Trophoblast cell (in vitro differentiated cells and primary cell): ENCODE results near the gene RHPN2.

Source experiments
- DNase-seq, 2 donors: peaks; one replicate each; pipeline ENCODE4 v3.0.0-alpha.2; 2016
- H2AFZ ChIP-seq: 2 replicates; pipeline ENCODE4 v1.6.1; 2013; ENCODE audit warnings: low read length, moderate library complexity, mild to moderate bottlenecking; ENCODE audit not compliant: insufficient read depth, poor library complexity
- H2AK5ac ChIP-seq: 2 replicates; pipeline ENCODE4 v1.6.1; 2013; ENCODE audit warnings: mild to moderate bottlenecking, low read length
- H2BK120ac ChIP-seq: 2 replicates; pipeline ENCODE4 v1.6.1; 2013; ENCODE audit warnings: low read length, mild to moderate bottlenecking, moderate library complexity; ENCODE audit not compliant: insufficient read depth, poor library complexity
- H2BK12ac ChIP-seq: 2 replicates; pipeline ENCODE4 v1.6.1; 2013; ENCODE audit warnings: mild to moderate bottlenecking, low read length, moderate library complexity
- H2BK5ac ChIP-seq: 2 replicates; pipeline ENCODE4 v1.6.1; 2013; ENCODE audit warnings: low read length, low read depth, moderate library complexity, mild to moderate bottlenecking; ENCODE audit not compliant: poor library complexity
- H3K14ac ChIP-seq: 2 replicates; pipeline ENCODE4 v1.6.1; 2013; ENCODE audit warnings: mild to moderate bottlenecking, low read length
- H3K18ac ChIP-seq: 2 replicates; pipeline ENCODE4 v1.6.1; 2013; ENCODE audit warnings: mild to moderate bottlenecking, low read length
- H3K23ac ChIP-seq: 2 replicates; pipeline ENCODE4 v1.6.1; 2013; ENCODE audit warnings: low read length
- H3K27ac ChIP-seq: 2 replicates; pipeline ENCODE4 v1.5.1; 2013; ENCODE audit warnings: low read depth, mild to moderate bottlenecking, inconsistent platforms, low read length, moderate library complexity
- H3K27me3 ChIP-seq: 2 replicates; pipeline ENCODE4 v1.6.1; 2013; ENCODE audit warnings: inconsistent platforms, mild to moderate bottlenecking, low read length, moderate library complexity; ENCODE audit not compliant: insufficient read depth
- H3K36me3 ChIP-seq, 2 experiments: 1 replicate in 1 of 2; 2 replicates in 1 of 2; pipeline ENCODE4 v1.6.1; 2013; ENCODE audit warnings: low read length in 2 of 2, mild to moderate bottlenecking in 2 of 2, moderate library complexity in 1 of 2; ENCODE audit not compliant: insufficient read depth in 2 of 2, control insufficient read depth in 1 of 2
- H3K4ac ChIP-seq: 2 replicates; pipeline ENCODE4 v1.6.1; 2013; ENCODE audit warnings: low read depth, mild to moderate bottlenecking, low read length, moderate library complexity
- H3K4me1 ChIP-seq, 2 experiments: 1 replicate in 1 of 2; 2 replicates in 1 of 2; pipeline ENCODE4 v1.6.1; 2013; ENCODE audit warnings: low read length in 2 of 2, mild to moderate bottlenecking in 2 of 2, moderate library complexity in 1 of 2; ENCODE audit not compliant: insufficient read depth in 2 of 2, control insufficient read depth in 1 of 2
- H3K4me2 ChIP-seq: 2 replicates; pipeline ENCODE4 v1.6.1; 2013; ENCODE audit warnings: inconsistent platforms, mild to moderate bottlenecking, low read length, moderate library complexity
- H3K4me3 ChIP-seq: 2 replicates; pipeline ENCODE4 v1.5.1; 2013; ENCODE audit warnings: mild to moderate bottlenecking, low read depth, low read length, inconsistent platforms
- H3K79me1 ChIP-seq: one replicate; pipeline ENCODE4 v1.6.1; 2013; ENCODE audit warnings: low read length
- H3K79me2 ChIP-seq: 2 replicates; pipeline ENCODE4 v1.6.1; 2013; ENCODE audit warnings: low read length, mild to moderate bottlenecking; ENCODE audit not compliant: control insufficient read depth, insufficient read depth, poor library complexity
- H3K9ac ChIP-seq: 2 replicates; pipeline ENCODE4 v1.6.1; 2013; ENCODE audit warnings: mild to moderate bottlenecking, low read length
- H3K9me3 ChIP-seq: 2 replicates; pipeline ENCODE4 v1.6.1; 2013; ENCODE audit warnings: low read depth, mild to moderate bottlenecking, control low read depth, inconsistent platforms, low read length; ENCODE audit not compliant: insufficient read depth
- H4K12ac ChIP-seq: 2 replicates; pipeline ENCODE4 v1.6.1; 2013; ENCODE audit warnings: low read depth, mild to moderate bottlenecking, low read length, moderate library complexity
- H4K8ac ChIP-seq: 2 replicates; pipeline ENCODE4 v1.6.1; 2013; ENCODE audit warnings: low read depth, mild to moderate bottlenecking, low read length, moderate library complexity
- H4K91ac ChIP-seq: one replicate; pipeline ENCODE4 v1.6.1; 2013; ENCODE audit warnings: low read depth, mild to moderate bottlenecking, low read length, moderate library complexity
- WGBS: extraction: QIAGEN DNeasy Blood & Tissue Kit; methylation state at CpG from one replicate; pipeline ENCODE4 v1.1.7; 2013; ENCODE audit warnings: missing lambda C conversion rate; ENCODE audit not compliant: insufficient read length, insufficient coverage; ENCODE audit errors: extremely low coverage; 5-methylcytosine and 5-hydroxymethylcytosine counted together

Gene RHPN2

DNA sequence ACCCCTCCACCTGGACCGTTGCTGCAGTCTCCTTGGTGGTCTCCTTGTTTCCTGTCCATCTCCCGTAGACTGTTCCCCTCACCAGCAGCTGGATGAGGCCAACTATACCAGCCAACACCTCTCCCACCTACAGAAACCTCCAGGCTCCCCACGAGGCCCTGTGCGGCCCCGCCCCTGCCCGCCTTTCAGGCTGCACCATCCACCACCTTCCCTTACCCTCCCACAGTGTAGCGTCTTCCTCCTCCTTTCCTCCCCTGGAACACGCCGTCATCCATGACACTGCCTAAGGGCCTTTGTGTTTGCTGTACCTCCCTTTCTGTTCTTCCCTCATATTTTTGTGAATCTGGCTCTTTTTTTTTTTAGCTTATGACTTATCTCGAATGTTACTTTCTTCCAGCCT is 43.5 kb upstream of the RHPN2 start:
- no peak for DNase-seq
- H3K79me2 ChIP-seq: no peaks in the 10 kb centered on the region
- H3K79me1 ChIP-seq: no peaks in the 10 kb centered on the region
- no peak overlapping the region for H2AFZ ChIP-seq
- H3K4ac ChIP-seq: no peak overlapping the region
- no peak overlapping the region for H3K4me2 ChIP-seq
- WGBS: no CpG with 5 or more reads among the region's 10 CpGs
- H3K4me1 ChIP-seq: no peaks in the 10 kb centered on the region
- no peak overlapping the region for H2BK5ac ChIP-seq
- H3K36me3 ChIP-seq: peaks cover 29 to 33% of the 10 kb centered on the region in 2 experiments
- H2BK120ac ChIP-seq: no peak overlapping the region
- H3K18ac ChIP-seq: no peak overlapping the region
- H2BK12ac ChIP-seq: no peak overlapping the region
- H3K4me3 ChIP-seq: no peak overlapping the region
- no peak overlapping the region for H4K91ac ChIP-seq
- no peak overlapping the region for H3K27ac ChIP-seq
- H3K9ac ChIP-seq: no peak overlapping the region
- no peak overlapping the region for H3K14ac ChIP-seq
- H3K23ac ChIP-seq: no peak overlapping the region
- no peak overlapping the region for H4K8ac ChIP-seq
- H3K27me3 ChIP-seq: no peaks in the 10 kb centered on the region
- H2AK5ac ChIP-seq: no peak overlapping the region
- no peaks in the 10 kb centered on the region for H3K9me3 ChIP-seq
- no peak overlapping the region for H4K12ac ChIP-seq

DNA sequence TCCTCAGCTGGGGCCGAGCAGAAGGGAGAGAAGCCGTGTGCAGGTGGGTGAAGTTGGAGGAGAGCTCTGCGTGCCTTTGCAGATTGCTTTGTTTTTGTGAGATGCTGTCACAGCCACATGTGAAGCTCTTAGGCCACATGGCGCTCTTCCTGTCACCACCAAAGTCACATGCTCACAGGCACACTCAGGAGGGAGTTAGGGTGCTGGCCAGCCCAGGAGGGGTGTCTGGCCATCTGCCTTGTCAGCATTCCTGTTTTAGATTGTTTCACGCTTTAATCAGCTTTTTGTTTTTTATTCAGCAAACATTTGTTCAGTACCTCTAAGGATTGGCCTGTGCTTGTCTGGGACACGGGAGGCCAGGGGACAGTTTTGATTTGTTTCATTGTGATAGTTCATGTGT is 38.2 kb upstream of the RHPN2 start:
- H3K4me1 ChIP-seq: no peaks in the 10 kb centered on the region
- no peak overlapping the region for H3K18ac ChIP-seq
- H3K36me3 ChIP-seq: peaks cover 22 to 30% of the 10 kb centered on the region in 2 experiments
- H2BK12ac ChIP-seq: no peak overlapping the region
- no peak overlapping the region for H3K4ac ChIP-seq
- H3K14ac ChIP-seq: no peak overlapping the region
- no peak overlapping the region for H2AK5ac ChIP-seq
- no peak overlapping the region for H4K12ac ChIP-seq
- H3K79me1 ChIP-seq: no peaks in the 10 kb centered on the region
- H3K4me2 ChIP-seq: no peak overlapping the region
- no peak overlapping the region for H2BK5ac ChIP-seq
- no CpG with 5 or more reads among the region's 6 CpGs for WGBS
- no peak overlapping the region for H3K9ac ChIP-seq
- no peaks in the 10 kb centered on the region for H3K79me2 ChIP-seq
- H3K9me3 ChIP-seq: no peaks in the 10 kb centered on the region
- DNase-seq: no peak
- H4K91ac ChIP-seq: no peak overlapping the region
- H3K23ac ChIP-seq: no peak overlapping the region
- no peak overlapping the region for H3K4me3 ChIP-seq
- no peak overlapping the region for H4K8ac ChIP-seq
- no peak overlapping the region for H3K27ac ChIP-seq
- H3K27me3 ChIP-seq: no peaks in the 10 kb centered on the region
- no peak overlapping the region for H2BK120ac ChIP-seq
- H2AFZ ChIP-seq: no peak overlapping the region

DNA sequence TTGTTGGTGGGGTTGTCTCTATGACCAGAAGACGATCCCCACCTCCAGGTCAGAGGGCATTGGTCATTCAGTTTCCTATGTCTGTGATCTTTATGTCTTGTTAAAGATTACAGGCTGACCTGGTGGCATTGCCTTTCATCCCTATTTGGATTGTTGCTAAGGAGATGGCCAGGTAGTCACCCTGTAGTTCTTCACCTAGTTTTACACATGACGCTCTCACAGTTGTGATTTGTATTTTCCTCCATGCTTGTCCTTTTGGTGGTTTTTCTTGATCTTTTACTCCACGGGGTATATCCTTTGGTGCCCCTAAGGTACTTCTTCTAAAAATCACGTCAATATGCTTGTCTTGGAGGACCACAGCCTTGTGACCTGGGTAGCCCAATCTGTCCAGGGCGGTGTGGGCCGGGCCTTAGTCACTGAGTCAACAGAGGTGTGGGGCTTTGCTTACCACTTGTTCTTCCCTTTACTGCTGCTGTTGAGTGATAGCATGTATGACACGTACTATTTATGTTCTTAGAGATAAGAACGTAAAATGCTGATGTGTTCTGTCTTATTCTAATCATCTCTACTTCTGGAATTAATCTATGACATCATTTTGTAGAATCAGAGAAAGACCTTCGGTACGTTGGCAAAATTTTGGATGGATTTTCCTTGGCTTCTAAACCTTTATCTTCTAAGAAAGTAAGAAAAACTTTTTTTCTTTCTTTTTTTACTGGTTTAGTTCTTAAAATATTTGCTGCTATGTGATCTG is 36.4 kb upstream of the RHPN2 start:
- no peak overlapping the region for H2AK5ac ChIP-seq
- no peaks in the 10 kb centered on the region for H3K79me1 ChIP-seq
- H3K4me2 ChIP-seq: no peak overlapping the region
- no peak overlapping the region for H4K12ac ChIP-seq
- no peak overlapping the region for H2AFZ ChIP-seq
- no peak overlapping the region for H4K91ac ChIP-seq
- no peak overlapping the region for H3K27ac ChIP-seq
- no peak overlapping the region for H3K4me3 ChIP-seq
- H3K4me1 ChIP-seq: no peaks in the 10 kb centered on the region
- DNase-seq: no peak
- H3K14ac ChIP-seq: no peak overlapping the region
- no peak overlapping the region for H3K18ac ChIP-seq
- H2BK120ac ChIP-seq: no peak overlapping the region
- no peak overlapping the region for H2BK12ac ChIP-seq
- no peak overlapping the region for H3K9ac ChIP-seq
- no peak overlapping the region for H4K8ac ChIP-seq
- H2BK5ac ChIP-seq: no peak overlapping the region
- WGBS: no CpG with 5 or more reads among the region's 10 CpGs
- H3K27me3 ChIP-seq: no peaks in the 10 kb centered on the region
- no peak overlapping the region for H3K23ac ChIP-seq
- H3K9me3 ChIP-seq: no peaks in the 10 kb centered on the region
- no peaks in the 10 kb centered on the region for H3K79me2 ChIP-seq
- H3K4ac ChIP-seq: no peak overlapping the region
- peaks cover 21 to 27% of the 10 kb centered on the region in 2 experiments for H3K36me3 ChIP-seq

DNA sequence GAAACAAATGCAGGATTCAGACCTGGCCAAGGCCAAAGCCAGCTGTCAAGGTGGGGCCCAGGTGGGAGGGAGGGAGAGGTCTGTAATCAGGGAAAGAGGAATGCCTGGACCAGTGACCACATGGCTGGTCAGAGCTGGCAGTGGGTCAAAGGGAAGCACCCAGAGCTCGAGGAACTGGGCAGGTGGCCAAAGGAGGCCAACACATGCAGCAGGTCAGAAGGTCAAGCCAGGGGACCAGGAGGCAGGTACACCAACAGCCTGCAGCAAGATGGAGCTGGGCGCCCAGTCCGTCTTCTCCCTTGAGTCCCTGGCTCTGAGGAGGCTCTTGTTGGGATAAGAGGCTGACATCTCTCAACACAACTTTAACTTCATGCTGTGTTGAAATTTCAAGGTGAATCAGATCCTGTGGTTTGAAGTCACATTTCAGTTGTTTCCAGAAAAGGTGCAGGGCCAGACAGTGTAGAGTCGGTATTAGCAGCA is 33.4 kb upstream of the RHPN2 start:
- Histone ChIP-seq H3K23ac (no peak overlapping the region), H3K27ac (no peak overlapping the region), H3K9me3 (no peaks in the 10 kb centered on the region), H2BK120ac (no peak overlapping the region), H3K4ac (no peak overlapping the region), H3K18ac (no peak overlapping the region), H2AK5ac (no peak overlapping the region), H3K14ac (no peak overlapping the region), H3K4me2 (no peak overlapping the region), H4K12ac (no peak overlapping the region), H3K79me1 (no peaks in the 10 kb centered on the region), H3K36me3 (peaks cover 28 to 43% of the 10 kb centered on the region in 2 experiments), H3K9ac (no peak overlapping the region), H2BK5ac (no peak overlapping the region), H3K27me3 (no peaks in the 10 kb centered on the region), H3K79me2 (no peaks in the 10 kb centered on the region), H4K91ac (no peak overlapping the region), H3K4me1 (no peaks in the 10 kb centered on the region), H4K8ac (no peak overlapping the region), H3K4me3 (no peak overlapping the region), H2BK12ac (no peak overlapping the region), H2AFZ (no peak overlapping the region)
- DNase-seq: peak; percentile 48 to 61
- no CpG with 5 or more reads among the region's 4 CpGs for WGBS
